Neural progenitor cell (in vitro differentiated cells): ENCODE data around the gene ZCCHC14. TPM values are rescaled to one million over a fixed set of nuclear protein-coding genes. Genes with fewer than 3 reads are reported as not detected.

ENCODE experiments used
- DNase-seq: peaks from one replicate; pipeline ENCODE4 v3.0.0-alpha.2; 2016; ENCODE audit warnings: low spot score
- H2AFZ ChIP-seq: fragments of 200-600 bp; sonication (generic); replicated peaks from 2 replicates; pipeline ENCODE4 v1.6.1; 2016; ENCODE audit warnings: antibody characterized with exemption
- H3F3A ChIP-seq: fragments of 200-600 bp; sonication (generic); 2 replicates; pipeline ENCODE4 v1.6.1; 2016; ENCODE audit warnings: antibody characterized with exemption, low read depth
- H3K27ac ChIP-seq: fragments of 200-600 bp; sonication (generic); 2 replicates; pipeline ENCODE4 v1.5.1; 2016; ENCODE audit warnings: mild to moderate bottlenecking
- H3K27me3 ChIP-seq: fragments of 200-600 bp; sonication (generic); 2 replicates; pipeline ENCODE4 v1.6.1; 2016; ENCODE audit warnings: mild to moderate bottlenecking, moderate library complexity
- H3K36me3 ChIP-seq: fragments of 200-600 bp; sonication (generic); 2 replicates; pipeline ENCODE4 v1.5.1; 2016
- H3K4me1 ChIP-seq: fragments of 200-600 bp; sonication (generic); 2 replicates; pipeline ENCODE4 v1.6.1; 2016; ENCODE audit warnings: mixed run types
- H3K4me2 ChIP-seq: fragments of 200-600 bp; sonication (generic); 2 replicates; pipeline ENCODE4 v1.6.1; 2016
- H3K4me3 ChIP-seq: fragments of 200-600 bp; sonication (generic); 2 replicates; pipeline ENCODE4 v1.5.1; 2016
- H3K79me2 ChIP-seq: fragments of 200-600 bp; sonication (generic); 2 replicates; pipeline ENCODE4 v1.6.1; 2016; ENCODE audit warnings: low read depth
- H3K9ac ChIP-seq: fragments of 200-600 bp; sonication (generic); 2 replicates; pipeline ENCODE4 v1.6.1; 2016
- H3K9me3 ChIP-seq: fragments of 200-600 bp; sonication (generic); 2 replicates; pipeline ENCODE4 v1.5.1; 2016; ENCODE audit warnings: low read depth
- H4K20me1 ChIP-seq: fragments of 200-600 bp; sonication (generic); 2 replicates; pipeline ENCODE4 v1.6.1; 2016; ENCODE audit warnings: low read depth
- H3K27ac Mint-ChIP-seq: 3 replicates; pipeline ENCODE4 v1.8.0; 2021; ENCODE audit warnings: mixed read lengths
- H3K27me3 Mint-ChIP-seq: 2 replicates; pipeline ENCODE4 v1.8.0; 2022; ENCODE audit warnings: low read depth, mild to moderate bottlenecking, inconsistent platforms, moderate library complexity, mixed read lengths; ENCODE audit not compliant: insufficient read depth
- H3K36me3 Mint-ChIP-seq: 3 replicates; pipeline ENCODE4 v1.8.0; 2021; ENCODE audit warnings: mixed read lengths
- H3K4me1 Mint-ChIP-seq: 3 replicates; pipeline ENCODE4 v1.8.0; 2021; ENCODE audit warnings: mixed read lengths
- H3K4me3 Mint-ChIP-seq: 3 replicates; pipeline ENCODE4 v1.8.0; 2021; ENCODE audit warnings: mild to moderate bottlenecking, moderate library complexity, mixed read lengths
- H3K9me3 Mint-ChIP-seq: 3 replicates; pipeline ENCODE4 v1.8.0; 2020; ENCODE audit warnings: mixed read lengths
- CTCF ChIP-seq: fragments of 200-600 bp; sonication (generic); IDR thresholded peaks from 2 replicates; pipeline ENCODE4 v1.5.1; 2017; ENCODE audit warnings: antibody characterized with exemption, mild to moderate bottlenecking
- EZH2 ChIP-seq: fragments of 200-600 bp; sonication (generic); IDR thresholded peaks from 2 replicates; pipeline ENCODE4 v1.6.1; 2017; ENCODE audit warnings: antibody characterized with exemption, mild to moderate bottlenecking, moderate library complexity
- EZH2phosphoT487 ChIP-seq: fragments of 200-600 bp; sonication (generic); IDR thresholded peaks from 2 replicates; pipeline ENCODE4 v1.6.1; 2017; ENCODE audit warnings: antibody characterized with exemption
- total RNA-seq: library from RNA; depleted of rRNA; stranded (reverse); fragments of >200 nt; gene quantifications from 2 replicates; pipeline ENCODE4 v1.2.3, GENCODE V29; 2015; ENCODE audit warnings: low replicate concordance

ZCCHC14 gene
- total RNA-seq, 1 donor from 2014 or later = 10.3 TPM

GRCh38 chr16:87442581-87442966 lies 50.2 kb downstream of the ZCCHC14 start:
- H4K20me1 ChIP-seq = no peaks in the 10 kb centered on the region
- DNase-seq = no peak
- no peak overlapping the region for H3K27ac ChIP-seq
- H3K27me3 ChIP-seq = no peaks in the 10 kb centered on the region
- Mint-ChIP-seq H3K4me3 (no peak overlapping the region), H3K36me3 (peaks cover 38% of the 10 kb centered on the region), H3K27me3 (peaks cover 4% of the 10 kb centered on the region), H3K27ac (no peak overlapping the region), H3K4me1 (no peaks in the 10 kb centered on the region), H3K9me3 (peaks cover 22% of the 10 kb centered on the region)
- TF ChIP-seq EZH2 (no peak), EZH2phosphoT487 (no peak), CTCF (no peak)
- peaks cover 4% of the 10 kb centered on the region for H3K9me3 ChIP-seq
- peaks cover 6% of the 10 kb centered on the region for H3K36me3 ChIP-seq
- H3K4me1 ChIP-seq = no peaks in the 10 kb centered on the region
- no peak overlapping the region for H3K4me3 ChIP-seq
- H2AFZ ChIP-seq = no peak overlapping the region
- no peak overlapping the region for H3K4me2 ChIP-seq
- no peaks in the 10 kb centered on the region for H3F3A ChIP-seq
- no peak overlapping the region for H3K9ac ChIP-seq
- H3K79me2 ChIP-seq = peaks cover 13% of the 10 kb centered on the region

- no peaks in the 10 kb centered on the region for H3F3A ChIP-seq
- Mint-ChIP-seq H3K36me3 (peaks cover 36% of the 10 kb centered on the region), H3K27me3 (peaks cover 4% of the 10 kb centered on the region), H3K4me1 (no peaks in the 10 kb centered on the region), H3K27ac (no peak overlapping the region), H3K9me3 (peaks cover 22% of the 10 kb centered on the region), H3K4me3 (no peak overlapping the region)
- peaks cover 4% of the 10 kb centered on the region for H3K9me3 ChIP-seq
- no peaks in the 10 kb centered on the region for H3K27me3 ChIP-seq
- H3K27ac ChIP-seq = no peak overlapping the region
- H4K20me1 ChIP-seq = no peaks in the 10 kb centered on the region
- peaks cover 13% of the 10 kb centered on the region for H3K79me2 ChIP-seq
- DNase-seq = no peak
- H3K9ac ChIP-seq = no peak overlapping the region
- H3K4me1 ChIP-seq = no peaks in the 10 kb centered on the region
- no peak for TF ChIP-seq EZH2
- no peak for TF ChIP-seq EZH2phosphoT487
- TF ChIP-seq CTCF = no peak
- no peak overlapping the region for H2AFZ ChIP-seq
- peaks cover 6% of the 10 kb centered on the region for H3K36me3 ChIP-seq
- H3K4me3 ChIP-seq = no peak overlapping the region
- H3K4me2 ChIP-seq = no peak overlapping the region
Observed at GRCh38 chr16:87441886-87442580, 50.8 kb downstream of the ZCCHC14 start.

GRCh38 chr16:87439926-87440325 lies 52.9 kb downstream of the ZCCHC14 start:
- Histone ChIP-seq H4K20me1 (peaks cover 8% of the 10 kb centered on the region), H3K4me1 (no peaks in the 10 kb centered on the region), H3K27ac (no peak overlapping the region), H2AFZ (no peak overlapping the region), H3F3A (no peaks in the 10 kb centered on the region), H3K27me3 (no peaks in the 10 kb centered on the region), H3K4me3 (no peak overlapping the region), H3K36me3 (no peaks in the 10 kb centered on the region), H3K79me2 (peaks cover 19% of the 10 kb centered on the region), H3K9ac (no peak overlapping the region), H3K9me3 (peaks cover 4% of the 10 kb centered on the region), H3K4me2 (no peak overlapping the region)
- TF ChIP-seq EZH2 (no peak), EZH2phosphoT487 (no peak), CTCF (no peak)
- Mint-ChIP-seq H3K27ac (no peak overlapping the region), H3K4me3 (no peak overlapping the region), H3K36me3 (peaks cover 25% of the 10 kb centered on the region), H3K9me3 (peaks cover 17% of the 10 kb centered on the region), H3K4me1 (peaks cover 12% of the 10 kb centered on the region), H3K27me3 (peaks cover 4% of the 10 kb centered on the region)
- DNase-seq = no peak
